ENCODE measurements around the gene LIN7B.

LIN7B gene

GRCh38 chr19:49085020-49085867, 28.9 kb upstream of the LIN7B start, which contains the start of gene SNRNP70:
SNRNP70 (plus strand) TSS chr19:49085451; CDS start chr19:49086415, 964 bp downstream.
- peak; percentile 90 for DNase-seq (ENCODE audit: low read depth)
- TF ChIP-seq, protein P1, sequence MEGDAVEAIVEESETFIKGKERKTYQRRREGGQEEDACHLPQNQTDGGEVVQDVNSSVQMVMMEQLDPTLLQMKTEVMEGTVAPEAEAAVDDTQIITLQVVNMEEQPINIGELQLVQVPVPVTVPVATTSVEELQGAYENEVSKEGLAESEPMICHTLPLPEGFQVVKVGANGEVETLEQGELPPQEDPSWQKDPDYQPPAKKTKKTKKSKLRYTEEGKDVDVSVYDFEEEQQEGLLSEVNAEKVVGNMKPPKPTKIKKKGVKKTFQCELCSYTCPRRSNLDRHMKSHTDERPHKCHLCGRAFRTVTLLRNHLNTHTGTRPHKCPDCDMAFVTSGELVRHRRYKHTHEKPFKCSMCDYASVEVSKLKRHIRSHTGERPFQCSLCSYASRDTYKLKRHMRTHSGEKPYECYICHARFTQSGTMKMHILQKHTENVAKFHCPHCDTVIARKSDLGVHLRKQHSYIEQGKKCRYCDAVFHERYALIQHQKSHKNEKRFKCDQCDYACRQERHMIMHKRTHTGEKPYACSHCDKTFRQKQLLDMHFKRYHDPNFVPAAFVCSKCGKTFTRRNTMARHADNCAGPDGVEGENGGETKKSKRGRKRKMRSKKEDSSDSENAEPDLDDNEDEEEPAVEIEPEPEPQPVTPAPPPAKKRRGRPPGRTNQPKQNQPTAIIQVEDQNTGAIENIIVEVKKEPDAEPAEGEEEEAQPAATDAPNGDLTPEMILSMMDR (IDR thresholded peaks at IDR 0.05; ENCODE audit: control insufficient read depth, extremely low read depth, insufficient read depth) = no peak
- peak within 1 kb of the TSS; percentile 87 for H3K4me3 ChIP-seq (ENCODE audit: low read depth, low read length)

GRCh38 chr19:49085868-49086232, 28.3 kb upstream of the LIN7B start:
- peak overlapping the region; percentile 87 for H3K4me3 ChIP-seq (ENCODE audit: low read depth, low read length)
- no peak for DNase-seq (ENCODE audit: low read depth)
- TF ChIP-seq, protein P1 (IDR thresholded peaks at IDR 0.05; ENCODE audit: control insufficient read depth, extremely low read depth, insufficient read depth) = no peak

DNA sequence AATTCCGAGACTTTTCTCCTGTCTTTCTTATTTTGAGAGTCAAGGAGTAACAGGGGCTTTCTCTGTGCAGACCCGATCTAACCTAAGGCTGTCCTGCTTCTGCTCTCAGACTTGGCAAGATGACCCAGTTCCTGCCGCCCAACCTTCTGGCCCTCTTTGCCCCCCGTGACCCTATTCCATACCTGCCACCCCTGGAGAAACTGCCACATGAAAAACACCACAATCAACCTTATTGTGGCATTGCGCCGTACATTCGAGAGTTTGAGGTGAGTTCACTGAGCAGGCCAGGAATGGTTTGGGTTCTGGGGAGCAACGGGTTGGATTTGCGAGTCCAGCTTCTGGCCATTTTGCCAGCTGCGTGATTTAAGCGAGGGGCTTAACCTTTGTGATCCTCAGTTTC, 27.9 kb upstream of the LIN7B start:
- DNase-seq (ENCODE audit: low read depth) = no peak

DNA sequence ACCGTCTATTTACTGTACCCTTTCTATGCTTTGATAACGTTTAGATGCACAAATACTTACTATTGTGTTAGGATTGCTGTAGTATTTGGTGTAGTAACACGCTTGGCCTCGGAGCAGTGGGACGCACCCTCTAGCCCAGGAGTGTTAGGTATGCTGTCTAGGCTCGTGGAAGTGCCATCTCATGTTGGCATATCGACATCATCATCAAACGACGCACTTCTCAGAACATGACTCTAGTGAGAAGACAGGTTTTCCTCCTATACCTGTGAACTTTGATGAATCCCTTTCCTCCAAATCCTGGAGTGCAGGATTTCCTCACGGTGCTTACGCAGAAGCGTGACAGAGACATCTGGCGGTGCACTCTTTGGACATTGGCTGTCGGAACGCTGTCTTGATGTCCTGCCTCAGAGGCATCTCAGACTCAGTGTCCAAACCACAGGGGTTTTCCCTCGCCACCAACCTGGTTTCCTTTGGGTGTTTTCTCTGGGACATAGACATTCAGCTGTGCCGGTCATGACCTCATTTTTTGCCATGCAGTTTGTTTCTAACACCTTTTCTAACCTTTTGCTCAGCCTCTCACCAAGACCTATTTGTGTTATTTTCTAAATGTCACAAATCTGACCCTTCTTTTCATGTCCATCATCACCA, 22.7 kb upstream of the LIN7B start:
- TF ChIP-seq, protein P1 (IDR thresholded peaks at IDR 0.05; ENCODE audit: control insufficient read depth, extremely low read depth, insufficient read depth) = no peak
- no peak overlapping the region for H3K4me3 ChIP-seq (ENCODE audit: low read depth, low read length)
- DNase-seq (ENCODE audit: low read depth) = no peak

More for the DNA sequence above, 27.9 kb upstream of the LIN7B start:
- TF ChIP-seq, protein P1 (IDR thresholded peaks at IDR 0.05; ENCODE audit: control insufficient read depth, extremely low read depth, insufficient read depth) = no peak
- H3K4me3 ChIP-seq (ENCODE audit: low read depth, low read length) = peak overlapping the region; percentile 87

DNA sequence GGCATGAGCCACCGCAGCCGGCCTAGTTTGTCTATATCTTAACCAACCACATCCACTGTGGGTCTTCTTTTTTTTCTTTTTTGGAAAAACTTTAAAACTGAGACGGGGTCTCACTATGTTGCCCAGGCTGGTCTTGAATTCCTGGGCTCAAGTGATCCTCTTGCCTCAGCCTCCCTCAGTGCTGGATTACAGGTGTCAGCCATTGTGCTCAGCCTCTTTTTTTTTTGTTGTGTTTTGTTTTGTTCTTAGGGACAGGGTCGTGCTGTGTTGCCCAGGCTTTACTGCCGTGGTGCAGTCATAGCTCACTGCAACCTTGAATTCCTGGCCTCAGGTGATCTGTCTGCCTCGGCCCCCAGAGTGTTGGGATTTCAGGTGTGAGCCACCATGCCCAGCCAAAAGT, 21.5 kb upstream of the LIN7B start:
- H3K4me3 ChIP-seq (ENCODE audit: low read depth, low read length) = no peak overlapping the region
- TF ChIP-seq, protein P1 (IDR thresholded peaks at IDR 0.05; ENCODE audit: control insufficient read depth, extremely low read depth, insufficient read depth) = no peak
- DNase-seq (ENCODE audit: low read depth) = no peak

DNA sequence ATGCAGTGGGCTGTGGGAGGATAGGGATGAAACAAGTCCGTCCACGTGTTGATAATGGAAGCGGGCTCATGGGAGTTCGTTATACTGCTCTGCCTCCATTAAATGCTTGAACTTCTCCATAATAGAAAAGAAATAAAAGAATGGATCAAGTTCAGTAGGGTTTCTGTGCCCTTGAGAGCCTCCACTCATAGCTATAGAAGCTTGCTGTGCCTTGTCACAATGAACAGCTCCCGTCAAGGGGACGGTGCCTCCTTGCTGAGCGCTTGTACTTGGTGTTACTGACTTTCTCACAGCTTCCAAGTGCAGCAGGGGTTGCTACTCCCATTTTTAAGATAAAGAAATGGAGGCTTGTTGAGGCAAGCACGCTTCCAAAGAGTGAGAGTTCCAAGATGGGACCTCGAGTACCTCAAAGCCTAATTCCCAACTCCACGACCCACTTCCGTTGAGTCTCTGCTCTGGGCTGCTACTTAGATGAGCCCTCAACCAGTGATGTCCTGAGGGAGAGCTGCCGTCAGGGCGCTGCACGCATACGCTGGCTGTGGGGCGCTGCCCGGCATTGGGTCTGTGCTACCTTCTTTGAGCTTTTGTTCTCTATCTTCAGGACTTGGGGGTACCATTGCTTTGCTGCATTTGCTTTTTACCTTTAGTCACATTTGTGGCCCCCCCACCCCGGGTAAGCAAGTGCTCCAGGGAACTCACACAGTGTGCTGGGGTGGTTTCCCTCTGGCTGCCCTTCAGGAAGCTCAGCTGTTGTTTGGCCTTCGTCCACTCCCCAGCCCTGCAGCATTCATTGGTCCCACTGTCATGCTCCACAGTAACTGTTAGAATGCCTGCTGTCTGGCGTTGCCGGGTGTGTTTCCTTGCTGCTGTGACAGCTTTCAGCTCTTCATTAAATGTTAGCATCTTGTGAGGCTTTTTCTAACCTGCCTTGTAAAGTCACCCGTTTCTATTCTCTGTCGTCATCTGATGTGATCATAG, 19.4 kb upstream of the LIN7B start:
- no peak for DNase-seq (ENCODE audit: low read depth)
- no peak overlapping the region for H3K4me3 ChIP-seq (ENCODE audit: low read depth, low read length)
- TF ChIP-seq, protein P1 (IDR thresholded peaks at IDR 0.05; ENCODE audit: control insufficient read depth, extremely low read depth, insufficient read depth) = no peak

Measured in LNCaP clone FGC (cell line).